IMR-90 (cell line): Measurements from ENCODE around the gene TCAP.

Experiments used
- CEBPB ChIP-seq: IDR thresholded peaks from 2 replicates; pipeline ENCODE4 v1.6.1; 2012; ENCODE audit warnings: low read depth, low read length, improper control_type of control experiment
- CHD1 ChIP-seq: IDR thresholded peaks from 2 replicates; pipeline ENCODE4 v1.6.1; 2012; ENCODE audit warnings: low read depth, low read length, improper control_type of control experiment
- CTCF ChIP-seq: conservative IDR thresholded peaks from 2 replicates; pipeline ENCODE4 v1.5.1; 2012; ENCODE audit warnings: mild to moderate bottlenecking, low read depth, low read length, improper control_type of control experiment
- MAFK ChIP-seq: IDR thresholded peaks from 2 replicates; pipeline ENCODE4 v1.6.1; 2012; ENCODE audit warnings: low read depth, low read length, improper control_type of control experiment
- MXI1 ChIP-seq: IDR thresholded peaks from 2 replicates; pipeline ENCODE4 v1.6.1; 2012; ENCODE audit warnings: low read depth, mild to moderate bottlenecking, low read length, moderate library complexity, borderline replicate concordance
- NFE2L2 ChIP-seq: fragments of 150-350 bp; IDR thresholded peaks from 2 replicates; pipeline ENCODE4 v1.6.1; 2016; ENCODE audit warnings: low read depth, mild to moderate bottlenecking, low read length
- RAD21 ChIP-seq: IDR thresholded peaks from 2 replicates; pipeline ENCODE4 v1.6.1; 2012; ENCODE audit warnings: low read length, improper control_type of control experiment
- RFX5 ChIP-seq: IDR thresholded peaks from 2 replicates; pipeline ENCODE4 v1.8.0; 2012; ENCODE audit warnings: low read depth, mild to moderate bottlenecking, low read length, moderate library complexity
- SMC3 ChIP-seq: fragments of 150-350 bp; IDR thresholded peaks from 2 replicates; pipeline ENCODE4 v1.6.1; 2016; ENCODE audit warnings: low read depth, mild to moderate bottlenecking, antibody characterized with exemption, low read length, moderate library complexity
- USF2 ChIP-seq: fragments of 150-350 bp; IDR thresholded peaks from 2 replicates; pipeline ENCODE4 v1.6.1; 2017; ENCODE audit warnings: mild to moderate bottlenecking, antibody characterized with exemption, low read length, low read depth

GRCh38 chr17:39652587-39653315, 12.4 kb upstream of the TCAP start:
- no peak for TF ChIP-seq CHD1
- TF ChIP-seq CEBPB = no peak
- no peak for TF ChIP-seq RFX5
- TF ChIP-seq CTCF = no peak
- no peak for TF ChIP-seq USF2
- TF ChIP-seq RAD21 = no peak
- TF ChIP-seq MAFK = no peak
- no peak for TF ChIP-seq NFE2L2
- TF ChIP-seq SMC3 = no peak
- no peak for TF ChIP-seq MXI1
